KG1 (cell line): ENCODE data around the gene ITGA1.
"Not testable (repeated sequence)": the region's sequence is repeated elsewhere in the genome, so short reads cannot be mapped to it uniquely, and the experiment has no call there.

ENCODE experiments used
- DNase-seq: peaks from one replicate; lab custom pipeline; 2025; lab: John Stamatoyannopoulos, UW

ITGA1 gene

DNA sequence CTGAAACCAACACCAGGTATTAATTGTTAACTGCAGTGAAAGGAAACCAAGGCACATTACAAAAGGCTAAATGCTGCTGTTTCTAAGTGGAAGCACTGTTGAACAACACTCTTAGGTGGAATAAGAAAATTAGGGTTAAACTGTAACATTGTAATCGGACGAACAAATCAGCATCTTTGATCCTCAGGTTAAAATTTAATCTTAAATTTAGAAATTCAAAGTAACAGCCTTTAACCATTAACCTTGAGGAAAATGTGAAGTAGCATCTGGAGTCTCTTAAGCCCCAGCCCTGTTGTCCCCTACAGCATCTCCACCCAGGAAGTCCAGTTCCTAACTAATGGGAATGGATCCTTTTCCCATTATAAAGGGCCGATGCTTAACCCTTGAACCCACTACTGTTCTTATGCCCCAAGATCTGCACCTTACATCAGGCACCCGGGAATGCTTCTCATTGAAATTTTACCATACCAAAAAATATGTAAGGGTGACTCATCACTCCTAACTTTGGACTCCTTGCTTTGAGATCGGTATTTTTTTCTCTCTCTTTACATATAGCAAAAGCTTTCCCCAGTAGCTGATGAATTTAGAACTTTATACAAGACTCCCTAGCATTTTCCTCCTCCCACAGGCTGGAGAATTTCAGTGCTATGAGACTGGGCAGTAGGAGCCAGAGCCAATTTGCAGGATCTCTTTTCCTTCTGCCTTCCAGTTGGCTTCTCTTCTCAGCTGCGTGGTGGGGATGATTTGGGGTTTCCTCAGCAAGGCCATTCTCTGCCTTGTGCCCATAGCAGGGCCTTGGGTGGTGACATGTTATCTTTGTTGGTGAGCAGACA, 169.4 kb downstream of the ITGA1 start:
- DNase-seq: no peak

DNA sequence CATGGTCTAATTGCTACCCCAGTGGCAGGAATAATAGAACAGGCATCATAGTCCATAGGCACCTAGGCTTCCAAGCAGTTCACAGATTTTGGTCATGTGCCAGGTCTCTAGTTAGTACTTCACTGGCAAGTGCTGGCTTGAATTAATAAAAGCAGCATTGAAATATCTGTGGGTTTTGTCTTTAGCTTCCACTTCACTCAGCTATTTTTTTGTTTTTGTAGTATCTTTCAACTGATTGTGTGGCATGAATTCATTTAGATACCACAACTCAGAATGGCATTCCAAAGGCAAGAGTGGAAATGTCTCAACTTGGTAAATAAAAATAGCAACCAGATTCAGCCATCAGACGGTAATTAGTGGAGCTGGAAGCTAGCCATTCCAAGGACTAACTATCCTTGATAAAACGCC, 173.6 kb downstream of the ITGA1 start:
- DNase-seq: no peak

DNA sequence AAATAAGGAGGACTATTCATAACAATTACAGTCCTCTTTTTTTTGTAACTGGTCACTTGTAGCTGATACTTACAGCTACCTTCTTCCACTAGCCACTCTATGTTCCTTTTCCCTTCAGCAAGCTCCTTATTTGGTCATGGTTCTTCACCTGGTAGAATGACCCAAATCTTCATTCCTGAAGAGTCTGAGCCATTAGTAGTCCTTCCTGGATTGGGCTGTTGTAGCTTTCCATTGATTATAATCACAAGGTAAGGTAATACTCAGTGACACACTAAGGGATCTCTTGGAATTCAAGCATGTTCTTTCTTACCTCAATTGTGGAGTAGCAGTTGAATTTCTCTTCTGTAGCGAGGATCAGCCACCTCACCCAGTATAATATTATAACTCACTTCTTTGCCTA, 175.9 kb downstream of the ITGA1 start:
- DNase-seq: no peak

- DNase-seq: no peak
Observed at GRCh38 chr5:52964138-52964537, 176.4 kb downstream of the ITGA1 start.

GRCh38 chr5:52976157-52976556, 188.4 kb downstream of the ITGA1 start:
- DNase-seq: not testable (repeated sequence)

DNA sequence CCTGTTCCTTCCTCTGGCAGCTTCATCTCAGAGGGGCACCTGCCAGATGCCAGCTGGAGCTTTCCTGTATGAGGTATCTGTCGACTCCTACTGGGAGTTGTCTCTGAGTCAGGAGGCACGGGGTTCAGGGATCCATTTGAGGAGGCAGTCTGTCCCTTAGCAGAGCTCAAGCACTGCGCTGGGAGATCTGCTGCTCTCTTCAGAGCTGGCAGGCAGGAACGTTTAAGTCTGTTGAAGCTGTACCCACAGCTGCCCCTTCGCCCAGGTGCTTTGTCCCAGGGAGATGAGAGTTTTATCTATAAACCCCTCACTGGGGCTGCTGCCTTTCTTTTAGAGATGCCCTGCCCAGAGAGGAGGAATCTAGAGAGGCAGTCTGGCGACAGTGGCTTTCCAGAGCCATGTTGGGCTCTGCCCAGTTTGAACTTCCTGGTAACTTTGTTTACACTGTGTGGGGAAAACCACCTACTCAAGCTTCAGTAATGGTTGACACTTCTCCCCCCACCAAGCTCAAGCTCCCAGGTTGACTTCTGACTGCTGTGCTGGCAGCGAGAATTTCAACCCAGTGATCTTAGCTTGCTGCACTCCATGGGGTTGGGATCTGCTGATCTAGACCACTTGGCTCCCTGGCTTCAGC, 189.7 kb downstream of the ITGA1 start:
- DNase-seq: no peak

DNA sequence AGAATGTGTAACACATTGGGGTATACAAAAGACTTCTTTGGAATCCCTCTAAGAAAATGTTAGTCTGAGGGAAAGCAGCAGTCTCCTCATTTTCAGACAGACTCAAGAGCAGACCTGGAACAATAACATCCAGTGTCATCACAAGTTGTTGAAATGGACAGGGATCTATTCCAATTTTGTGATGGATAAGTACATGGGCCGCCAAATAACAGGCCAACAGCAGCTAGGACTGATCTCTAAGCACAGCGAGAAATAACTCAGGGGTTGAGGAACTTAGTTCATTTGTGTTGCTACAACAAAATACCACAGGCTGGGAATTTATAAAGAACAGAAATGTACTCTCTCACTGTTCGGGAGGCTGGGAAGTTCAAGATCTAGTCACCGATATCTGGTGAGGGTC, 193.8 kb downstream of the ITGA1 start:
- DNase-seq: no peak

DNA sequence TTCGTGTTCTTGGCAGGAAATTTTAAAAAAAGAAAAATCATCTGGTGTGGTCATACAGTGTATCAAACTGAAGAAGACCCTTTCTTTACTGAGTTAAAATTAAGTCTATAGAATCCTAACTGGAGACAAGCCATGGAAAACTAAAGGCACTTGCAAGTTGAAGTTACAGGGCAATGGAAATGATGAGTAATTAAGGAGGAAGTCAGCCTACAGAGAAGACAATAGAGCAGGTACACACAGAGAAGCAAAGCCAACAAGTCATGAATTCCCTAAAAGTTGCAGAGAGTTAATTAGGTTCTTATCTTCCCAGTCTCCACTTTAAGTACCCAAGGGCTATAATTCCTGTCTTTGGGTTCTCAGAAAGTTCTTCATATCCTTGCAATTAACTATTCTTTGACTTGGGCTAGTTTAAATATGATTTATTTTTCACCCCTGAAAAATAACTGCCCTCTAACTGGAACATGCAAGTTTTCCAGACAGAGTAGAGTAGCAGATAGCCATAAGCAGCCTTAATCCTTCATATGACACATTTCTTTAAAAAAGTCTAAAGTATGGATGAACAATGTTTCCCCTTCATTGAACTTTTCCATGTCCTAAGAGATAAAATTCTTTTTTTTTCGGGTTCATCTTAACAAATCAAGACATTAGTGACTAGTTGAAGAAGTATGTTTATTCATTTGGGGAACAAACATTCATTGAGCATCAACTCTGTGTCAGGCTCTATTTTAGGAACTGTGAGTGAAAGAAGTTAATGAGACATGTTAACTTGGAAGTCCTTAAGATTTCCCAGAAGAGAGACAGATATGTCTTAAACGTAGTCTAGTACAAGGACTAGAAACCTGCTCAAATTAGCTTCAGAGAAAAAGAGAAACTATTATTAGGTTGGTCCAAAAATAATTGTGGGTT, 196.3 kb downstream of the ITGA1 start:
- no peak for DNase-seq

DNA sequence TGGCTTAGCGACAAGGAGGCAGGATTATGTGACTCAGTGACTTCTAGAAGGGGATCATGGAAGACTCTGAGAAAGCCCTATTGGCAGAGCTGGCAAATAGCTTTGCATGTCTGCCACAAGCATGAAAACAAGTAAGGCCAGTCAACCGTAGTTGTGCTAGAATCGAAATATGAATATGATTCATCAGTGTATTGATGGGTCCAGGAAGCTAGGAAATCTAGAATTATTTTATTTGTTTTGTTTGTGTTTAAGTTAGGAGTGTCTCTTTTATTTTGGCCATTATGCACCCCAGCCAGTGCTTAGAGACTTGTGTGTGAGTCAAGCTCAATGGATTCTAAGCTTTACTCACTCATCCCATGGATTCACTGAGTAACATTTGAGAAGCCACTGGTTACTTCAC, 197.6 kb downstream of the ITGA1 start:
- no peak for DNase-seq

- DNase-seq: no peak
Observed at GRCh38 chr5:52987711-52988331, 200.1 kb downstream of the ITGA1 start.

DNA sequence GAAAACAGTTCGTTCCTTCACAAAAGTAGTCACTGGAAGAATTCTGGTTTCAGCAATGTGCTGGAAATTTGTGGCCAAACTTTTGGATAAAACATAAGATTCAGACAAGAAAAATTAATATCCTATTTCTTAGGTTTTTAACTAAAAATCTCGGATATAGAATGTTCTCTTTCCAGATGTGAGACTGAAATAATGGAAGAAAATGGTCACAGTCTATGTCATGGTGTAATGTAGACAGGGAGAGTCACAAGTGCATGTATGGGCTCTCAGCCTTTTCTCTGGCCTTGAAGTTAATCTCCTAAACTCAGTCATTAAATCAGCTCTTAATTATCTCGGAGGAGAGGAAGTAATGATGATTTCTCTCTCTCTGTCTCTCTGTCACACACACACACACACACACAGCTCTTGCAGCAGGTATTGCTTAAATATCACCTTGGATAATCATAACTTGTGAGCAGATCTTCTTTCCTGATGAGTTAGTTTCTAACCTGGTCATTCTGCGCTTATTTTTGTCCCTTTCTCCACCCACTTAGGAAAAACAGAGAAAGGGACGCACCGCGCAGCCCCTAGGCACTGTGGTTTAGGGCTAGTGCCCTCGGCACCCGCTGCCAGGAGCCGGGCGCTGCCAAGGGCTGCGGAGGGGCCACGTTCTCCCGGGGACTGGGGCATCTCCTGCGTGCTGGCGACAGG, 200.8 kb downstream of the ITGA1 start:
- DNase-seq: no peak

DNA sequence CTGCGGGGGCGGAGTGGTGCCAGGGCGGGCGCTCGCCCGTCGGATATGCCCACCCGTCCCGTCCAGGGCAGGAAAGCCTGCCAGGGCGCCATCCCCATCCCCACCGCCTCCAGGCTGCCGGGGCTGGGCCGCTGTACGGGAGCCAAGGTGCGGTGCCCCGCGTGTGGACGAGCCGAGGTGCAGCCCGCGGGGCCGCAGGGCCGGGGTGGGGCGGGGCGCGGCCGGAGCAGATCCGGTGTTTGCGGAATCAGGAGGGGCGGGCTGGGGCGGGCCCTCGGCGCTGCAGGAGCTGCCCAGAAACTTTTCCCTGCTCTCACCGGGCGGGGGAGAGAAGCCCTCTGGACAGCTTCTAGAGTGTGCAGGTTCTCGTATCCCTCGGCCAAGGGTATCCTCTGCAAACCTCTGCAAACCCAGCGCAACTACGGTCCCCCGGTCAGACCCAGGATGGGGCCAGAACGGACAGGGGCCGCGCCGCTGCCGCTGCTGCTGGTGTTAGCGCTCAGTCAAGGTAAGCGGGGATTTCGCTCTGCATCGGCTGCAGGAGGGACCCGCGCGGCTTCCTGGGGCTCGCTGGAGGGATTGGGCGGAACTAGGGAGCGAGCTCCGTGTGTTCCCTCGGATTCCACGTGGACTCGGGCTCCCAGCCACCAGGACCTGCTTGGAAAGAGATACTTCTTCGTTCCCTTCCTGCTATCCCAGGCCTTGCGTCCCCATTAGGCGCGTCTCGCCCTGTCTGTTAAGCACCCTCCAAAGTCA, 201.5 kb downstream of the ITGA1 start, which contains the start of gene ITGA2:
Gene ITGA2 (plus strand): TSS at position 328 of the 756 bp plus-strand sequence. CDS start 117 bp downstream, at position 445.
- no peak for DNase-seq

GRCh38 chr5:52989781-52990527, 202.2 kb downstream of the ITGA1 start:
- no peak for DNase-seq

GRCh38 chr5:52990528-52990925, 202.8 kb downstream of the ITGA1 start:
- DNase-seq: no peak

GRCh38 chr5:52993367-52993766, 205.7 kb downstream of the ITGA1 start:
- DNase-seq: no peak

- DNase-seq: no peak
Observed at GRCh38 chr5:52994266-52994665, 206.6 kb downstream of the ITGA1 start.

DNA sequence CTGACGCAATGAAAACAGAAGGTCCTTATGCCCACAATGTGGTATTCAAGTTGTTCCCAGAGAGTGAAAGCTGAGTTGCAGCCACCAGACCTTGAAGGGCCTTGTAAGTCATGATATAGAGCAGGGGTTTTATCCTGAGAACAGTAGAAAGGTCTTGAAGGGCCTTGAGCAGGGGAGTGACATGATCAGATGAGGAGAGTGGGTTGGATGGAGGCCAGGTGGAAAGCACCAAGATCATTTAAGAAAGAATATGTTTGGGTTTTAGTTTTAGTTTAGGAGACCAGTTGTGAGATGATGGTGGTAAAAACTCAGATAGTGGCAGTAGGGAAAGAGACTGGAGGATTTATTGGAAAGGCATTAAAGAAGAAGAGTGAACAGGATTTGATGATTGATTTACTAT, 207.4 kb downstream of the ITGA1 start:
- no peak for DNase-seq

GRCh38 chr5:52995914-52996313, 208.2 kb downstream of the ITGA1 start:
- DNase-seq: no peak

DNA sequence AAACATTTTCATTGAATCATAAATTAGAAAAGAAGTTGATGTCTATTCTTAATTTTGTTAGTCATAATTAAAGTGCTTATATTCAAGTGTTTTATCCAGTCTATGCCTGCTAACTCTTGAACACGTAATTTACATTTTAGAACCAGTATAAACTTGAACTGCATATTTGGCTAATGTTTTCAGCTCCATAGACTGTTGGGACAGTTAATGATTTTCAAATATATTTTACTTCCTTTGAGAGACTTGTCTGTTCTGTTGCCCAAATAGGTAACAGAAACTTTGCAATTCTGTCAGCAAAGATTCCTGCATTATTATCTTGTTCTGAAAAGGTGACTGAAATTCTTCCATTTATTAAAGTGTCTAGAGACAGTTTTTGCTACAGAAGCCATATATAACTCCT, 209.3 kb downstream of the ITGA1 start:
- DNase-seq: no peak

GRCh38 chr5:52997424-52997823, 209.7 kb downstream of the ITGA1 start:
- no peak for DNase-seq
